Heart right ventricle (tissue), 16 donors: ENCODE results near the gene OR10W1. TPM values are rescaled to one million over a fixed set of nuclear protein-coding genes. Genes with fewer than 3 reads are reported as not detected.

Experiments used
- ATAC-seq, 8 donors: fragments of 200-7000 bp; cut with Tn5 transposase; one replicate each; pipeline ENCODE4 v1.9.1; 2020; ENCODE audit warnings: mild to moderate bottlenecking in 8 of 8, moderate library complexity in 8 of 8, moderate number of reproducible peaks in 1 of 8
- DNase-seq, 2 donors: peaks; one replicate each; pipeline ENCODE4 v3.0.0-alpha.2; 2020
- H3K27ac ChIP-seq, 10 donors: fragments of 200-600 bp; sonication (generic) in 2 of 10; one replicate each; pipeline versions ENCODE4 v1.5.0 to v1.8.0; 2020 to 2022; ENCODE audit warnings: mild to moderate bottlenecking in 3 of 10
- H3K27me3 ChIP-seq, 7 donors: fragments of 200-600 bp; one replicate each; pipeline ENCODE4 v1.8.0; 2021 to 2022; ENCODE audit warnings: mild to moderate bottlenecking in 2 of 7
- H3K36me3 ChIP-seq, 9 donors: fragments of 200-600 bp; sonication (generic) in 1 of 9; one replicate each; pipeline versions ENCODE4 v1.5.0 to v1.8.0; 2020 to 2022; ENCODE audit warnings: mild to moderate bottlenecking in 2 of 9
- H3K4me1 ChIP-seq, 9 donors: fragments of 200-600 bp; sonication (generic) in 1 of 9; one replicate each; pipeline versions ENCODE4 v1.5.0 to v1.8.0; 2020 to 2022; ENCODE audit warnings: mild to moderate bottlenecking in 4 of 9
- H3K4me3 ChIP-seq, 10 donors: fragments of 200-600 bp; sonication (generic) in 2 of 10; one replicate each; pipeline versions ENCODE4 v1.5.0 to v1.8.0; 2020 to 2022; ENCODE audit warnings: mild to moderate bottlenecking in 7 of 10, moderate library complexity in 2 of 10
- H3K9me3 ChIP-seq, 11 donors: fragments of 200-600 bp in 10 of 11; sonication (generic) in 2 of 11; one replicate each; pipeline versions ENCODE4 v1.5.0 to v1.8.0; 2013 to 2022; ENCODE audit warnings: mild to moderate bottlenecking in 2 of 11, control low read depth in 1 of 11, moderate library complexity in 1 of 11
- CTCF ChIP-seq, 9 donors: fragments of 200-600 bp; sonication (generic) in 2 of 9; IDR thresholded peaks; one replicate each; pipeline versions ENCODE4 v1.5.0 to v1.8.0; 2021 to 2022; ENCODE audit warnings: antibody characterized with exemption in 9 of 9, mild to moderate bottlenecking in 5 of 9, moderate library complexity in 1 of 9
- WGBS, 2 donors: extraction: QIAGEN DNeasy Blood & Tissue Kit; methylation state at CpG; one replicate each; pipeline ENCODE4 v1.1.7; 2013; ENCODE audit warnings: inconsistent platforms in 1 of 2; 5-methylcytosine and 5-hydroxymethylcytosine counted together
- intact Hi-C, 10 donors: fragments of 100-400 bp; cut with DNase I; formaldehyde crosslinking; loops; one replicate each; pipeline versions ENCODE4 v1.11.1 to v1.14.2; 2022
- polyA plus RNA-seq, 2 donors: library from polyadenylated mRNA; stranded (reverse); fragments of 200-250 nt; gene quantifications; one replicate each; pipeline ENCODE4 v1.2.3, GENCODE V29; 2013
- total RNA-seq, 10 donors: library from RNA; stranded (reverse); fragmentation: NEBNext Ultra II Directional in 3 of 10; extraction: Animal tissue kit (Norgen Biotek cat#: 25700) in 3 of 10; gene quantifications; one replicate each; pipeline versions ENCODE4 v1.2.1 to v1.2.4, GENCODE V29; 2021 to 2023
- donor health status: Arrhythmogenic right ventricular cardiomyopathy.
- donor health status: ischemic (EF 13 %, LVEDD 7.1; RV severe dilation, severe dysfunction).
- donor health status: healthy with polysubstance abuse.
- donor health status: DM: no; HTN: yes; CAD: no.
- donor health status: DM: no; HTN: no; CAD: no.
- donor health status: ischemic (EF 25% LVEDD 6.9; RV normal size, moderate dysfunction).
- donor health status: ischemic (EF 25% LVEDD 5.7; RV mildly dilated, moderate dysfunction).
- donor health status: healthy.
- donor health status: DM: yes; HTN: yes; CAD: no.
- donor health status: Ischemic cardiomyopathy.
- donor health status: ischemic (EF 35%, LVEDD 5.7; RV mildly dilated, moderate dysfunction).
- donor health status: nonischemic (EF 11% LVEDD 7.7; RV severe dilation, severe dysfunction).
- donor health status: DM: yes; HTN: yes; CAD: no.
- donor health status: PGD.
- donor health status: ischemic (EF 29% LVEDD 5.4; RV normal size, mild dysfunction).
- donor health status: nonischemic (EF 23%, LVEDD 6.1; RV moderate dilation, normal function).

OR10W1 gene
- total and polyA plus RNA-seq, 12 donors: not detected

GRCh38 chr11:58289266-58289665 lies 21.2 kb upstream of the OR10W1 start:
- peaks cover 0 to under 1% (median 0%) of the 10 kb centered on the region in 11 donors for H3K9me3 ChIP-seq
- H3K4me1 ChIP-seq: peaks cover 0 to 8% (median 0%) of the 10 kb centered on the region in 9 donors
- H3K36me3 ChIP-seq: no peaks in the 10 kb centered on the region
- 66 to 75% methylated on average over 4 of the region's 4 CpGs for WGBS, 2 donors
- no peak overlapping the region for H3K4me3 ChIP-seq
- TF ChIP-seq CTCF (IDR thresholded peaks at IDR 0.05): no peak
- ATAC-seq (no peak), DNase-seq (no peak)
- H3K27me3 ChIP-seq: peaks cover 0 to 4% (median 0%) of the 10 kb centered on the region in 7 donors
- intact Hi-C loops: loop anchor here in 2 of 10 donors (5.0 to 10.0 kb wide), 3 partner anchors 102 to 287 kb away; partner anchors contain the start of gene OR9Q2 (in 2 of the 2)
- H3K27ac ChIP-seq: no peak overlapping the region

- peaks cover 0 to 21% (median 0%) of the 10 kb centered on the region in 11 donors for H3K9me3 ChIP-seq
- ATAC-seq (peak in 6 of 8 donors; percentile 57 to 78 (median 70)), DNase-seq (no peak)
- WGBS, 2 donors: 7 to 8% methylated on average over 1 of the region's 1 CpG
- H3K4me1 ChIP-seq: peaks cover 0 to 8% (median 0%) of the 10 kb centered on the region in 9 donors
- TF ChIP-seq CTCF (IDR thresholded peaks at IDR 0.05): peak; percentile 24 to 69 (median 59)
- intact Hi-C loops: loop anchor here in 2 of 10 donors (5.0 to 10.0 kb wide), 3 partner anchors 99 to 284 kb away; partner anchors contain the start of gene OR9Q2 (in 2 of the 2)
- H3K36me3 ChIP-seq: no peaks in the 10 kb centered on the region
- H3K27me3 ChIP-seq: no peaks in the 10 kb centered on the region
- no peak overlapping the region for H3K4me3 ChIP-seq
- H3K27ac ChIP-seq: no peak overlapping the region
Measured at GRCh38 chr11:58286249-58286648, 18.2 kb upstream of the OR10W1 start.

GRCh38 chr11:58285483-58286040 lies 17.5 kb upstream of the OR10W1 start:
- Histone ChIP-seq H3K27ac (no peak overlapping the region), H3K9me3 (peaks cover 0 to 21% (median 0%) of the 10 kb centered on the region in 11 donors), H3K4me1 (peaks cover 0 to 8% (median 0%) of the 10 kb centered on the region in 9 donors), H3K27me3 (no peaks in the 10 kb centered on the region), H3K4me3 (no peak overlapping the region), H3K36me3 (no peaks in the 10 kb centered on the region)
- no peak for ATAC-seq
- intact Hi-C loops: loop anchor here in 2 of 10 donors (5.0 to 10.0 kb wide), 3 partner anchors 98 to 283 kb away; partner anchors contain the start of gene OR9Q2 (in 2 of the 2)
- no peak for DNase-seq
- whole genome bisulfite sequencing, 2 donors: 69 to 74% methylated on average over 5 of the region's 5 CpGs
- TF ChIP-seq CTCF (IDR thresholded peaks at IDR 0.05): no peak

- DNase-seq (no peak), ATAC-seq (no peak)
- no peaks in the 10 kb centered on the region for H3K4me1 ChIP-seq
- H3K4me3 ChIP-seq: no peak overlapping the region
- no peaks in the 10 kb centered on the region for H3K36me3 ChIP-seq
- H3K27ac ChIP-seq: no peak overlapping the region
- H3K9me3 ChIP-seq: peaks cover 0 to 16% (median 0%) of the 10 kb centered on the region in 11 donors
- 52 to 55% methylated on average over 1 of the region's 1 CpG for WGBS, 2 donors
- intact Hi-C loops: no loop called here
- TF ChIP-seq CTCF (IDR thresholded peaks at IDR 0.05): no peak
- H3K27me3 ChIP-seq: no peaks in the 10 kb centered on the region
Measured at GRCh38 chr11:58276151-58276550, 8.1 kb upstream of the OR10W1 start.
